HL-60 (cell line): ENCODE results near the gene RPL35A.

ENCODE experiments used
- POLR2AphosphoS5 ChIP-seq: IDR thresholded peaks from 2 replicates; pipeline ENCODE4 v1.6.1; 2012; ENCODE audit warnings: low read depth
- TF ChIP-seq, protein P1 (sequence below): IDR thresholded peaks from one replicate; pipeline ENCODE4 v1.5.1; 2011; ENCODE audit warnings: low read length, control low read depth, inconsistent platforms; ENCODE audit not compliant: insufficient read depth

GRCh38 chr3:197949191-197949777 is 706 bp upstream of the RPL35A start:
- TF ChIP-seq, protein P1, sequence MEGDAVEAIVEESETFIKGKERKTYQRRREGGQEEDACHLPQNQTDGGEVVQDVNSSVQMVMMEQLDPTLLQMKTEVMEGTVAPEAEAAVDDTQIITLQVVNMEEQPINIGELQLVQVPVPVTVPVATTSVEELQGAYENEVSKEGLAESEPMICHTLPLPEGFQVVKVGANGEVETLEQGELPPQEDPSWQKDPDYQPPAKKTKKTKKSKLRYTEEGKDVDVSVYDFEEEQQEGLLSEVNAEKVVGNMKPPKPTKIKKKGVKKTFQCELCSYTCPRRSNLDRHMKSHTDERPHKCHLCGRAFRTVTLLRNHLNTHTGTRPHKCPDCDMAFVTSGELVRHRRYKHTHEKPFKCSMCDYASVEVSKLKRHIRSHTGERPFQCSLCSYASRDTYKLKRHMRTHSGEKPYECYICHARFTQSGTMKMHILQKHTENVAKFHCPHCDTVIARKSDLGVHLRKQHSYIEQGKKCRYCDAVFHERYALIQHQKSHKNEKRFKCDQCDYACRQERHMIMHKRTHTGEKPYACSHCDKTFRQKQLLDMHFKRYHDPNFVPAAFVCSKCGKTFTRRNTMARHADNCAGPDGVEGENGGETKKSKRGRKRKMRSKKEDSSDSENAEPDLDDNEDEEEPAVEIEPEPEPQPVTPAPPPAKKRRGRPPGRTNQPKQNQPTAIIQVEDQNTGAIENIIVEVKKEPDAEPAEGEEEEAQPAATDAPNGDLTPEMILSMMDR, result no peak
- TF ChIP-seq POLR2AphosphoS5, result no peak
